Spleen (tissue), 7 donors: ENCODE measurements around the gene NUFIP1.

Experiments used
- POLR2A ChIP-seq, 3 donors: fragments of 450-650 bp; IDR thresholded peaks; one replicate each; pipeline ENCODE4 v1.5.1; 2017; ENCODE audit warnings: antibody characterized with exemption in 3 of 3, mild to moderate bottlenecking in 1 of 3
- POLR2AphosphoS5 ChIP-seq, 3 donors: sonication (generic); formaldehyde crosslinking; IDR thresholded peaks; one replicate each; pipeline ENCODE4 v1.5.1; 2017; ENCODE audit warnings: antibody characterized with exemption in 3 of 3
- TF ChIP-seq, protein P1 (sequence below), 11 experiments: fragments of 200-600 bp in 7 of 11; fragments of 450-650 bp in 4 of 11; sonication (generic) in 4 of 11; IDR thresholded peaks in 8 of 11; conservative IDR thresholded peaks in 3 of 11; 1 replicate in 7 of 11; 2 replicates in 4 of 11; pipeline versions ENCODE4 v1.4.0 to v1.8.0; 2016 to 2021; ENCODE audit warnings: antibody characterized with exemption in 11 of 11, inconsistent platforms in 4 of 11, mild to moderate bottlenecking in 1 of 11
- donor health status: DM: no; HTN: no; CAD: no; lungs with moderate emphysema.
- donor health status: DM: no; HTN: no; CAD: no.
- donor health status: DM: no; HTN: no; CAD: no.

DNA sequence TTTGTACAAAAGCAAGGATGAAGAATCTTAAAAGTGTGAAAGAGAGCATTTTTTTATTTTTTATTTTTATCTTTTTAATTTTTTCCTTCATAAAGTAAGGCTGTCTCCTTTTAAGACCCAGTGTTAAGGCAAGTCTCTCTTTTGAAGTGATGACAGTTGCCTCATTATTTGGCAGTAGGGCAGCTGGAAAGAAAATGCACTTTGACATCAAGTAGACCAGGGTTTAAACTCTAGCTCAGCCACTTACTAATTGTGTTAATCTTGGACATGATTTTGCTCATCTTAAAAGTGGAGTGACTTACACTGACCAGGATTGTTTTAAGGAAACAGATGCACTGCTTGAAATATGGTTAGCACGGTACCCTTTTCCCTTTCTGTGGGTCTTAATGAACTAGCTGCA is 18.6 kb upstream of the NUFIP1 start:
- TF ChIP-seq, protein P1, sequence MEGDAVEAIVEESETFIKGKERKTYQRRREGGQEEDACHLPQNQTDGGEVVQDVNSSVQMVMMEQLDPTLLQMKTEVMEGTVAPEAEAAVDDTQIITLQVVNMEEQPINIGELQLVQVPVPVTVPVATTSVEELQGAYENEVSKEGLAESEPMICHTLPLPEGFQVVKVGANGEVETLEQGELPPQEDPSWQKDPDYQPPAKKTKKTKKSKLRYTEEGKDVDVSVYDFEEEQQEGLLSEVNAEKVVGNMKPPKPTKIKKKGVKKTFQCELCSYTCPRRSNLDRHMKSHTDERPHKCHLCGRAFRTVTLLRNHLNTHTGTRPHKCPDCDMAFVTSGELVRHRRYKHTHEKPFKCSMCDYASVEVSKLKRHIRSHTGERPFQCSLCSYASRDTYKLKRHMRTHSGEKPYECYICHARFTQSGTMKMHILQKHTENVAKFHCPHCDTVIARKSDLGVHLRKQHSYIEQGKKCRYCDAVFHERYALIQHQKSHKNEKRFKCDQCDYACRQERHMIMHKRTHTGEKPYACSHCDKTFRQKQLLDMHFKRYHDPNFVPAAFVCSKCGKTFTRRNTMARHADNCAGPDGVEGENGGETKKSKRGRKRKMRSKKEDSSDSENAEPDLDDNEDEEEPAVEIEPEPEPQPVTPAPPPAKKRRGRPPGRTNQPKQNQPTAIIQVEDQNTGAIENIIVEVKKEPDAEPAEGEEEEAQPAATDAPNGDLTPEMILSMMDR (IDR thresholded peaks at IDR 0.05 in 8 of 11, conservative IDR thresholded peaks at IDR 0.05 in 3 of 11), result no peak
- TF ChIP-seq POLR2AphosphoS5 (IDR thresholded peaks at IDR 0.05) (no peak), POLR2A (IDR thresholded peaks at IDR 0.05) (no peak)
